HG02571 (cell line): ENCODE results near the gene SLC4A5.

Experiments used
- ATAC-seq: cut with Tn5 transposase; IDR thresholded peaks from one replicate; pipeline ENCODE4 v1.9.1; 2021; ENCODE audit warnings: mild to moderate bottlenecking, moderate library complexity; ENCODE audit not compliant: unreplicated experiment

SLC4A5 gene

GRCh38 chr2:74275228-74275627, 68.0 kb downstream of the SLC4A5 start:
- no peak for ATAC-seq

GRCh38 chr2:74269667-74270066, 73.5 kb downstream of the SLC4A5 start:
- ATAC-seq: no peak

GRCh38 chr2:74267068-74267467, 76.1 kb downstream of the SLC4A5 start:
- ATAC-seq: no peak

GRCh38 chr2:74264281-74264680, 78.9 kb downstream of the SLC4A5 start:
- no peak for ATAC-seq

- ATAC-seq: no peak
Measured at GRCh38 chr2:74262681-74263080, 80.5 kb downstream of the SLC4A5 start.

GRCh38 chr2:74261204-74261864, 81.9 kb downstream of the SLC4A5 start:
- ATAC-seq: no peak

- no peak for ATAC-seq
Measured at GRCh38 chr2:74260495-74260894, 82.7 kb downstream of the SLC4A5 start.

- ATAC-seq: no peak
Measured at GRCh38 chr2:74259733-74260132, 83.5 kb downstream of the SLC4A5 start.

- no peak for ATAC-seq
Measured at GRCh38 chr2:74259191-74259590, 84.0 kb downstream of the SLC4A5 start.

GRCh38 chr2:74255660-74256213, 87.5 kb downstream of the SLC4A5 start:
- no peak for ATAC-seq

- no peak for ATAC-seq
Measured at GRCh38 chr2:74253971-74254310, 89.3 kb downstream of the SLC4A5 start.

- ATAC-seq: no peak
Measured at GRCh38 chr2:74253306-74253970, 89.8 kb downstream of the SLC4A5 start.

- no peak for ATAC-seq
Measured at GRCh38 chr2:74252862-74253261, 90.4 kb downstream of the SLC4A5 start.

- no peak for ATAC-seq
Measured at GRCh38 chr2:74252036-74252435, 91.2 kb downstream of the SLC4A5 start.

- no peak for ATAC-seq
Measured at GRCh38 chr2:74250189-74250631, 93.0 kb downstream of the SLC4A5 start.

GRCh38 chr2:74249406-74250122, 93.7 kb downstream of the SLC4A5 start:
- ATAC-seq: no peak

GRCh38 chr2:74246496-74247195, 96.6 kb downstream of the SLC4A5 start:
- no peak for ATAC-seq

GRCh38 chr2:74244286-74244685, 98.9 kb downstream of the SLC4A5 start:
- ATAC-seq: no peak

GRCh38 chr2:74242354-74243071, 100.7 kb downstream of the SLC4A5 start:
- no peak for ATAC-seq

- no peak for ATAC-seq
Measured at GRCh38 chr2:74239346-74239745, 103.9 kb downstream of the SLC4A5 start.

GRCh38 chr2:74238879-74239278, 104.3 kb downstream of the SLC4A5 start:
- ATAC-seq: no peak
